B cell (primary cell): Measurements from ENCODE around the gene RMI2. TPM values are rescaled to one million over a fixed set of nuclear protein-coding genes. Genes with fewer than 3 reads are reported as not detected.

Experiments used
- ATAC-seq: fragments of 200-7000 bp; cut with Tn5 transposase; one replicate; pipeline ENCODE4 v1.10.0; 2021; ENCODE audit warnings: low read depth, mild to moderate bottlenecking, moderate number of reproducible peaks, moderate library complexity
- CTCF ChIA-PET: fragments of 350-600 bp; sonication (Branson Sonifier 250); formaldehyde crosslinking; loops from one replicate; lab custom pipeline; 2021; ENCODE audit warnings: antibody characterized with exemption, inconsistent platforms; lab: Charles Lee
- POLR2A ChIA-PET: fragments of 350-600 bp; sonication (Branson Sonifier 250); formaldehyde crosslinking; loops from one replicate; lab custom pipeline; 2021; ENCODE audit warnings: antibody characterized with exemption; lab: Charles Lee
- DNase-seq: peaks from one replicate; pipeline ENCODE4 v3.0.0; 2013
- H2AFZ ChIP-seq: 2 replicates; pipeline ENCODE4 v1.6.1; 2012; ENCODE audit warnings: mild to moderate bottlenecking, low read depth, low read length; ENCODE audit not compliant: insufficient read depth, poor library complexity, severe bottlenecking
- H3K27ac ChIP-seq, 2 donors: 1 replicate in 1 of 2; 2 replicates in 1 of 2; pipeline ENCODE4 v1.5.1; 2012 to 2013; ENCODE audit warnings: low read length in 2 of 2, mild to moderate bottlenecking in 2 of 2, moderate library complexity in 1 of 2
- H3K27me3 ChIP-seq, 4 experiments: fragments of 200-600 bp in 1 of 4; sonication (generic) in 1 of 4; replicated peaks in 1 of 4; 1 replicate in 2 of 4; 2 replicates in 2 of 4; pipeline versions ENCODE4 v1.6.1 to v1.7.0; 2013 to 2016; ENCODE audit warnings: low read length in 3 of 4, mild to moderate bottlenecking in 2 of 4, mixed read lengths in 1 of 4, moderate library complexity in 1 of 4; ENCODE audit not compliant: insufficient read depth in 4 of 4, control insufficient read depth in 3 of 4; ENCODE audit errors: control extremely low read depth in 1 of 4
- H3K36me3 ChIP-seq, 2 experiments: replicated peaks in 1 of 2; 1 replicate in 1 of 2; 2 replicates in 1 of 2; pipeline versions ENCODE4 v1.6.1 to v1.7.1; 2013; ENCODE audit warnings: low read length in 1 of 2; ENCODE audit not compliant: insufficient read depth in 2 of 2, control insufficient read depth in 1 of 2; ENCODE audit errors: control extremely low read depth in 1 of 2, extremely low read depth in 1 of 2
- H3K4me1 ChIP-seq, 2 donors: fragments of 200-600 bp in 1 of 2; sonication (generic) in 1 of 2; 1 replicate in 1 of 2; 2 replicates in 1 of 2; pipeline versions ENCODE4 v1.5.1 to v1.6.1; 2013 to 2017; ENCODE audit warnings: low read length in 2 of 2; ENCODE audit not compliant: control insufficient read depth in 2 of 2, insufficient read depth in 2 of 2
- H3K4me2 ChIP-seq: replicated peaks from 2 replicates; pipeline ENCODE3; 2012; ENCODE audit warnings: mild to moderate bottlenecking, low read depth, low read length; ENCODE audit not compliant: poor library complexity, severe bottlenecking
- H3K4me3 ChIP-seq, 5 experiments: fragments of 200-600 bp in 1 of 5; sonication (generic) in 1 of 5; 1 replicate in 3 of 5; 2 replicates in 2 of 5; pipeline versions ENCODE4 v1.5.1 to v1.7.0; 2011 to 2016; ENCODE audit warnings: low read length in 4 of 5, mild to moderate bottlenecking in 4 of 5, low read depth in 2 of 5, control low read depth in 1 of 5, moderate library complexity in 1 of 5; ENCODE audit not compliant: insufficient read depth in 1 of 5; ENCODE audit errors: control extremely low read depth in 1 of 5, extremely low read depth in 1 of 5
- H3K79me2 ChIP-seq: fragments of 200-600 bp; sonication (generic); one replicate; pipeline ENCODE4 v1.6.0; 2016; ENCODE audit warnings: low read length; ENCODE audit not compliant: control insufficient read depth, insufficient read depth
- H3K9ac ChIP-seq: fragments of 200-600 bp; sonication (generic); 2 replicates; pipeline ENCODE4 v1.6.1; 2017; ENCODE audit warnings: mild to moderate bottlenecking, low read length, moderate library complexity
- H3K9me3 ChIP-seq, 3 donors: one replicate each; pipeline versions ENCODE4 v1.6.1 to v1.7.1; 2013; ENCODE audit warnings: low read length in 2 of 3; ENCODE audit not compliant: control insufficient read depth in 2 of 3, insufficient read depth in 1 of 3; ENCODE audit errors: control extremely low read depth in 1 of 3
- H4K20me1 ChIP-seq: 2 replicates; pipeline ENCODE4 v1.6.0; 2012; ENCODE audit warnings: mild to moderate bottlenecking, low read length; ENCODE audit not compliant: insufficient read depth, control insufficient read depth, poor library complexity, severe bottlenecking
- H3K27ac Mint-ChIP-seq: one replicate; pipeline ENCODE4 v1.8.0; 2021; ENCODE audit warnings: mixed read lengths
- H3K27me3 Mint-ChIP-seq: one replicate; pipeline ENCODE4 v1.8.0; 2021; ENCODE audit warnings: mixed read lengths
- H3K4me1 Mint-ChIP-seq: one replicate; pipeline ENCODE4 v1.8.0; 2021; ENCODE audit warnings: mixed read lengths
- H3K4me3 Mint-ChIP-seq: one replicate; pipeline ENCODE4 v1.8.0; 2021; ENCODE audit warnings: mixed read lengths
- H3K9me3 Mint-ChIP-seq: one replicate; pipeline ENCODE4 v1.8.0; 2022; ENCODE audit warnings: mixed read lengths; ENCODE audit not compliant: insufficient read depth
- CTCF ChIP-seq: fragments of 200-600 bp; IDR thresholded peaks from one replicate; pipeline ENCODE4 v1.8.0; 2022; ENCODE audit warnings: antibody characterized with exemption, mild to moderate bottlenecking
- EZH2 ChIP-seq: IDR thresholded peaks from 2 replicates; pipeline ENCODE4 v1.6.1; 2012; ENCODE audit warnings: borderline replicate concordance, low read depth, mild to moderate bottlenecking, moderate library complexity, low read length; ENCODE audit not compliant: insufficient read depth, poor library complexity, severe bottlenecking
- WGBS: methylation state at CpG from one replicate; pipeline ENCODE4 v1.1.5; 2013; ENCODE audit warnings: missing lambda C conversion rate; ENCODE audit not compliant: insufficient coverage; 5-methylcytosine and 5-hydroxymethylcytosine counted together
- intact Hi-C: fragments of 100-400 bp; cut with micrococcal nuclease; formaldehyde crosslinking; loops from one replicate; pipeline ENCODE4 v1.10.0; 2022
- polyA plus RNA-seq: library from polyadenylated mRNA; depleted of rRNA; stranded (reverse); fragments of >200 nt; gene quantifications from 2 replicates; pipeline ENCODE4 v1.2.3, GENCODE V29; 2012
- total RNA-seq, 2 donors: library from RNA; stranded (reverse); fragments of 120-200 nt in 1 of 2; gene quantifications; 1 replicate in 1 of 2; 2 replicates in 1 of 2; pipeline versions ENCODE4 v1.2.3 to v1.2.4, GENCODE V29; 2013 to 2022

RMI2 gene
- total and polyA plus RNA-seq, 2 donors (not counting 1 experiment from before 2014, with no cell fraction given), result 2.3 to 27.0 TPM

GRCh38 chr16:11360641-11361373, 15.5 kb downstream of the RMI2 start:
- no peaks in the 10 kb centered on the region for H3K9me3 ChIP-seq
- intact Hi-C loops, result no loop called here
- TF ChIP-seq EZH2 (no peak), CTCF (no peak)
- no peaks in the 10 kb centered on the region for H3K36me3 ChIP-seq
- H3K9ac ChIP-seq, result no peak overlapping the region
- H3K79me2 ChIP-seq, result no peaks in the 10 kb centered on the region
- H3K4me3 Mint-ChIP-seq, result no peak overlapping the region
- H3K9me3 Mint-ChIP-seq, result no peaks in the 10 kb centered on the region
- peaks cover 37 to 42% of the 10 kb centered on the region in 2 donors for H3K4me1 ChIP-seq
- no peak overlapping the region for H3K4me3 ChIP-seq
- no peak overlapping the region for H3K27ac ChIP-seq
- peaks cover 0 to 45% (median 25%) of the 10 kb centered on the region in 4 experiments for H3K27me3 ChIP-seq
- peaks cover 53% of the 10 kb centered on the region for H3K4me1 Mint-ChIP-seq
- ATAC-seq (no peak), DNase-seq (no peak)
- peak overlapping the region; percentile 76 for H3K4me2 ChIP-seq
- peaks cover 33% of the 10 kb centered on the region for H3K27me3 Mint-ChIP-seq
- no peak overlapping the region for H3K27ac Mint-ChIP-seq
- 87% methylated on average over 7 of the region's 13 CpGs for WGBS
- no peak overlapping the region for H2AFZ ChIP-seq
- ChIA-PET CTCF (interaction anchor here (0.6 to 10.4 kb wide), 2 partner anchors 13 to 104 kb away, joined by 3 to 223 read pairs; partner anchors contain the start of gene SOCS1), POLR2A (interaction anchor here (0.6 to 1.8 kb wide), 2 partner anchors 32 to 50 kb away, joined by 3 to 6 read pairs; no protein-coding TSS in a partner anchor)
- H4K20me1 ChIP-seq, result peaks cover 18% of the 10 kb centered on the region
